NCI-H187 (cell line): ENCODE data around the gene FHL5.
"Not testable (repeated sequence)": the region's sequence is repeated elsewhere in the genome, so short reads cannot be mapped to it uniquely, and the experiment has no call there.

ENCODE experiments used
- DNase-seq, 2 experiments: peaks; one replicate each; lab custom pipeline; 2025; lab: John Stamatoyannopoulos, UW

FHL5 gene

GRCh38 chr6:96610019-96610418, 47.1 kb downstream of the FHL5 start:
- DNase-seq: no peak

- DNase-seq: no peak
These were observed 48.5 kb downstream of the FHL5 start for GRCh38 chr6:96611342-96611991.

- DNase-seq: no peak
These were observed 50.5 kb downstream of the FHL5 start for GRCh38 chr6:96613291-96613999.

- DNase-seq: no peak
These were observed 57.9 kb downstream of the FHL5 start for GRCh38 chr6:96620851-96621250.

GRCh38 chr6:96621983-96622382, 59.1 kb downstream of the FHL5 start:
- DNase-seq: no peak

- DNase-seq: no peak
These were observed 62.0 kb downstream of the FHL5 start for GRCh38 chr6:96624957-96625356.

GRCh38 chr6:96626759-96627364, 63.9 kb downstream of the FHL5 start:
- peak in 1 of 2 experiments; percentile 32 for DNase-seq

GRCh38 chr6:96631248-96631647, 68.3 kb downstream of the FHL5 start:
- DNase-seq: no peak

GRCh38 chr6:96637979-96638378, 75.1 kb downstream of the FHL5 start:
- not testable (repeated sequence) for DNase-seq

- no peak for DNase-seq
These were observed 82.2 kb downstream of the FHL5 start for GRCh38 chr6:96645106-96645505.

- DNase-seq: no peak
These were observed 87.0 kb downstream of the FHL5 start for GRCh38 chr6:96649926-96650325.

- no peak for DNase-seq
These were observed 88.9 kb downstream of the FHL5 start for GRCh38 chr6:96651816-96652215.

- DNase-seq: no peak
These were observed 89.6 kb downstream of the FHL5 start for GRCh38 chr6:96652552-96652951.

GRCh38 chr6:96653181-96653580, 90.3 kb downstream of the FHL5 start:
- DNase-seq: no peak

GRCh38 chr6:96656567-96656966, 93.6 kb downstream of the FHL5 start:
- DNase-seq: no peak

GRCh38 chr6:96657344-96657743, 94.4 kb downstream of the FHL5 start:
- no peak for DNase-seq

GRCh38 chr6:96659084-96659845, 96.3 kb downstream of the FHL5 start:
- peak; percentile 24 to 26 for DNase-seq
